Heart right ventricle (tissue), 16 donors: ENCODE data around the gene RESP18. TPM values are rescaled to one million over a fixed set of nuclear protein-coding genes. Genes with fewer than 3 reads are reported as not detected.

Experiments used
- ATAC-seq, 8 donors: fragments of 200-7000 bp; cut with Tn5 transposase; one replicate each; pipeline ENCODE4 v1.9.1; 2020; ENCODE audit warnings: mild to moderate bottlenecking in 8 of 8, moderate library complexity in 8 of 8, moderate number of reproducible peaks in 1 of 8
- DNase-seq, 2 donors: peaks; one replicate each; pipeline ENCODE4 v3.0.0-alpha.2; 2020
- H3K27ac ChIP-seq, 10 donors: fragments of 200-600 bp; sonication (generic) in 2 of 10; one replicate each; pipeline versions ENCODE4 v1.5.0 to v1.8.0; 2020 to 2022; ENCODE audit warnings: mild to moderate bottlenecking in 3 of 10
- H3K27me3 ChIP-seq, 7 donors: fragments of 200-600 bp; one replicate each; pipeline ENCODE4 v1.8.0; 2021 to 2022; ENCODE audit warnings: mild to moderate bottlenecking in 2 of 7
- H3K36me3 ChIP-seq, 9 donors: fragments of 200-600 bp; sonication (generic) in 1 of 9; one replicate each; pipeline versions ENCODE4 v1.5.0 to v1.8.0; 2020 to 2022; ENCODE audit warnings: mild to moderate bottlenecking in 2 of 9
- H3K4me1 ChIP-seq, 9 donors: fragments of 200-600 bp; sonication (generic) in 1 of 9; one replicate each; pipeline versions ENCODE4 v1.5.0 to v1.8.0; 2020 to 2022; ENCODE audit warnings: mild to moderate bottlenecking in 4 of 9
- H3K4me3 ChIP-seq, 10 donors: fragments of 200-600 bp; sonication (generic) in 2 of 10; one replicate each; pipeline versions ENCODE4 v1.5.0 to v1.8.0; 2020 to 2022; ENCODE audit warnings: mild to moderate bottlenecking in 7 of 10, moderate library complexity in 2 of 10
- H3K9me3 ChIP-seq, 11 donors: fragments of 200-600 bp in 10 of 11; sonication (generic) in 2 of 11; one replicate each; pipeline versions ENCODE4 v1.5.0 to v1.8.0; 2013 to 2022; ENCODE audit warnings: mild to moderate bottlenecking in 2 of 11, control low read depth in 1 of 11, moderate library complexity in 1 of 11
- CTCF ChIP-seq, 9 donors: fragments of 200-600 bp; sonication (generic) in 2 of 9; IDR thresholded peaks; one replicate each; pipeline versions ENCODE4 v1.5.0 to v1.8.0; 2021 to 2022; ENCODE audit warnings: antibody characterized with exemption in 9 of 9, mild to moderate bottlenecking in 5 of 9, moderate library complexity in 1 of 9
- WGBS, 2 donors: extraction: QIAGEN DNeasy Blood & Tissue Kit; methylation state at CpG; one replicate each; pipeline ENCODE4 v1.1.7; 2013; ENCODE audit warnings: inconsistent platforms in 1 of 2; 5-methylcytosine and 5-hydroxymethylcytosine counted together
- intact Hi-C, 10 donors: fragments of 100-400 bp; cut with DNase I; formaldehyde crosslinking; loops; one replicate each; pipeline versions ENCODE4 v1.11.1 to v1.14.2; 2022
- polyA plus RNA-seq, 2 donors: library from polyadenylated mRNA; stranded (reverse); fragments of 200-250 nt; gene quantifications; one replicate each; pipeline ENCODE4 v1.2.3, GENCODE V29; 2013
- total RNA-seq, 10 donors: library from RNA; stranded (reverse); fragmentation: NEBNext Ultra II Directional in 3 of 10; extraction: Animal tissue kit (Norgen Biotek cat#: 25700) in 3 of 10; gene quantifications; one replicate each; pipeline versions ENCODE4 v1.2.1 to v1.2.4, GENCODE V29; 2021 to 2023
- donor health status: Arrhythmogenic right ventricular cardiomyopathy.
- donor health status: ischemic (EF 13 %, LVEDD 7.1; RV severe dilation, severe dysfunction).
- donor health status: healthy with polysubstance abuse.
- donor health status: DM: no; HTN: yes; CAD: no.
- donor health status: DM: no; HTN: no; CAD: no.
- donor health status: ischemic (EF 25% LVEDD 6.9; RV normal size, moderate dysfunction).
- donor health status: ischemic (EF 25% LVEDD 5.7; RV mildly dilated, moderate dysfunction).
- donor health status: healthy.
- donor health status: DM: yes; HTN: yes; CAD: no.
- donor health status: Ischemic cardiomyopathy.
- donor health status: ischemic (EF 35%, LVEDD 5.7; RV mildly dilated, moderate dysfunction).
- donor health status: nonischemic (EF 11% LVEDD 7.7; RV severe dilation, severe dysfunction).
- donor health status: DM: yes; HTN: yes; CAD: no.
- donor health status: PGD.
- donor health status: ischemic (EF 29% LVEDD 5.4; RV normal size, mild dysfunction).
- donor health status: nonischemic (EF 23%, LVEDD 6.1; RV moderate dilation, normal function).

RESP18 gene
- total and polyA plus RNA-seq, 12 donors, result not detected

DNA sequence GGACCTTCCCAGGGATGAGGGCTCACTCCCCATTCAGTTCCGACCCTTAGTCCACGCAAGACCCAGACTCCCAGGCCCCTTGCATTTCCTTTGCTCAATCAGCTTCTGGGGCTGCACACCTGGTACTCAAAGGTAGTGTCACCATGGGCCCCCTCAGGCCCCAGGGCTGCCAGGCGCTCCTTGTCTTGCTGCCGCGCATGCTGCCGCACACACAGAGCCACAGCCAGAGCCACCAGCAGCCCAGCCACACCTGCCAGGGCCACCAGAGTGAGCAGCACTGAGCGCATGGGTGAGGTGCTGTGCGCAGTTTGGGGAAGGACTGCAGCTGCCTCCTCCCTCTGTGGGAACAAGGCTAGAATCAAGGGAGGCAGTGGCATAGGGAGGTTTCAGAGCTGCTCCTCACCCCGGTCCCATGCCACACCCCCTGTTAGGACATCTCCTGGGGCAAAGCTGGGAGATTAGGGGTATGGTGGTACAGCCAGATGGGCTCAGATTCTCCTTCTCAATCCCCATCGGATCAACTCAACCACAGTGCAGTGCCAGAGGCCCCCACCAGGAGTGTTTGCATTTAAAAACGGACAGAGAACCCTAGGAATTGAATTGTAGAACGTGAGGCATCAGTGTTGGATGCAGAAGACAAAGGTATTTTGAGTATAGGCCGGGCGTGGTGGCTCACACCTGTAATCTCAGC is 34.6 kb downstream of the RESP18 start:
- Histone ChIP-seq H3K27me3 (peaks cover 0 to 44% (median 26%) of the 10 kb centered on the region in 7 donors), H3K4me3 (no peak overlapping the region), H3K36me3 (no peaks in the 10 kb centered on the region), H3K27ac (no peak overlapping the region), H3K4me1 (peaks cover 3 to 21% (median 12%) of the 10 kb centered on the region in 9 donors), H3K9me3 (no peaks in the 10 kb centered on the region)
- DNase-seq, result no peak
- 83 to 84% methylated on average over 14 of the region's 14 CpGs for WGBS, 2 donors
- intact Hi-C loops, result loop anchor here in 7 of 10 donors (1.0 to 10.0 kb wide), 7 partner anchors 71 to 243 kb away; partner anchors contain the start of genes NHEJ1 (in 4 of the 7), ANKZF1 (in 2 of the 7) and ATG9A (in 2 of the 7)
- no peak for ATAC-seq
- TF ChIP-seq CTCF (IDR thresholded peaks at IDR 0.05), result no peak

- 87 to 92% methylated on average over 25 of the region's 25 CpGs for WGBS, 2 donors
- H3K27me3 ChIP-seq, result peaks cover 0 to 33% (median 16%) of the 10 kb centered on the region in 7 donors
- no peak for ATAC-seq
These were observed 35.7 kb downstream of the RESP18 start for GRCh38 chr2:219296631-219297391.

GRCh38 chr2:219296142-219296541 is 36.4 kb downstream of the RESP18 start:
- no peak for TF ChIP-seq CTCF (IDR thresholded peaks at IDR 0.05)
- peaks cover 0 to 28% (median 11%) of the 10 kb centered on the region in 7 donors for H3K27me3 ChIP-seq
- no peak overlapping the region for H3K4me3 ChIP-seq
- no peak overlapping the region for H3K27ac ChIP-seq
- intact Hi-C loops, result loop anchor here in 6 of 10 donors (2.0 to 10.0 kb wide), 5 partner anchors 69 to 241 kb away; partner anchors contain the start of genes ANKZF1 (in 2 of the 6) and ATG9A (in 2 of the 6)
- DNase-seq (no peak), ATAC-seq (no peak)
- H3K4me1 ChIP-seq, result peaks cover 3 to 21% (median 12%) of the 10 kb centered on the region in 9 donors
- no peaks in the 10 kb centered on the region for H3K9me3 ChIP-seq
- 81 to 85% methylated on average over 14 of the region's 14 CpGs for WGBS, 2 donors
- H3K36me3 ChIP-seq, result no peaks in the 10 kb centered on the region

More at GRCh38 chr2:219296631-219297391, 35.7 kb downstream of the RESP18 start:
- H3K27ac ChIP-seq, result no peak overlapping the region
- H3K36me3 ChIP-seq, result no peaks in the 10 kb centered on the region
- no peak overlapping the region for H3K4me3 ChIP-seq
- peaks cover 3 to 21% (median 12%) of the 10 kb centered on the region in 9 donors for H3K4me1 ChIP-seq
- intact Hi-C loops, result loop anchor here in 6 of 10 donors (2.0 to 10.0 kb wide), 5 partner anchors 70 to 242 kb away; partner anchors contain the start of genes ANKZF1 (in 2 of the 6) and ATG9A (in 2 of the 6)
- no peak for TF ChIP-seq CTCF (IDR thresholded peaks at IDR 0.05)
- no peak for DNase-seq
- no peaks in the 10 kb centered on the region for H3K9me3 ChIP-seq
